WERI-Rb-1 (cell line): ENCODE results near the gene SLC16A1.

Experiments
- DNase-seq: peaks from one replicate; pipeline ENCODE4 v3.0.0-alpha.2; 2020
- H3K27ac ChIP-seq: fragments of 250-450 bp; sonication (Bioruptor Pico); 2 replicates; pipeline ENCODE4 v1.5.1; 2020; ENCODE audit warnings: mild to moderate bottlenecking, moderate library complexity
- H3K27me3 ChIP-seq: fragments of 250-450 bp; sonication (Bioruptor Pico); 2 replicates; pipeline ENCODE4 v1.5.1; 2021; ENCODE audit warnings: mild to moderate bottlenecking, low read depth, moderate library complexity; ENCODE audit not compliant: insufficient read depth, severe bottlenecking
- H3K36me3 ChIP-seq: fragments of 250-450 bp; sonication (Bioruptor Pico); 2 replicates; pipeline ENCODE4 v1.5.1; 2020; ENCODE audit warnings: mild to moderate bottlenecking, moderate library complexity
- H3K4me3 ChIP-seq: 2 replicates; pipeline ENCODE4 v1.5.1; 2011; ENCODE audit warnings: low read depth, mild to moderate bottlenecking, control low read depth, low read length
- H3K9me3 ChIP-seq: fragments of 250-450 bp; sonication (Bioruptor Pico); 2 replicates; pipeline ENCODE4 v1.5.1; 2021; ENCODE audit warnings: mild to moderate bottlenecking, moderate library complexity; ENCODE audit not compliant: severe bottlenecking
- CTCF ChIP-seq: IDR thresholded peaks from 2 replicates; pipeline ENCODE4 v1.5.1; 2011; ENCODE audit warnings: low read depth, mild to moderate bottlenecking, control low read depth, inconsistent platforms, low read length

SLC16A1 gene

GRCh38 chr1:112904071-112904830 is 51.7 kb downstream of the SLC16A1 start:
- no peak for TF ChIP-seq CTCF
- Histone ChIP-seq H3K27ac (no peak overlapping the region), H3K4me3 (no peak overlapping the region), H3K27me3 (no peaks in the 10 kb centered on the region), H3K9me3 (no peaks in the 10 kb centered on the region), H3K36me3 (no peaks in the 10 kb centered on the region; the same call in 1 of the 2 replicates)
- DNase-seq, result no peak

GRCh38 chr1:112902221-112902620 is 53.8 kb downstream of the SLC16A1 start:
- Histone ChIP-seq H3K27ac (no peak overlapping the region), H3K36me3 (no peaks in the 10 kb centered on the region; the same call in 1 of the 2 replicates), H3K9me3 (no peaks in the 10 kb centered on the region), H3K27me3 (no peaks in the 10 kb centered on the region), H3K4me3 (no peak overlapping the region)
- no peak for TF ChIP-seq CTCF
- DNase-seq, result no peak

DNA sequence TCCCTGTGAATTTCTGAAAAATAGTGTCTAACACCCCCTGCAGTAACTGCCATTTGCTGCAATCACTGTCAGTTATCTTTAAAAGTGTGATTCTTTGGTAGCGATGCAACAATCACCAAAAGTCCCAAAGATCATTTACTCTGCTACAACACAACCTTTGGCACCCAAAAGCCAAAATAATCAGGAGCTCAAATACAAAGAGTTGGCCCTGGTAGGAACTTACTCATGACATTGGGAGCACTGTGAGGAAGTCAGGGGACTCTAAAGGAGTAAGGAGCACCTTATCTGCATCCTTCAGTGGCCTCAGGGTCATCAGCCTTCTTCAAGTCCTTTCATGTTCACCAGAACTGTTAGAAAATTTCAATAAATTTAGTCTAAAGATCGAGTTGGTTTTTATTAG is 54.6 kb downstream of the SLC16A1 start:
- H3K9me3 ChIP-seq, result peaks cover 2% of the 10 kb centered on the region
- H3K27me3 ChIP-seq, result no peaks in the 10 kb centered on the region
- no peak overlapping the region for H3K4me3 ChIP-seq
- no peak for DNase-seq
- TF ChIP-seq CTCF, result no peak
- H3K27ac ChIP-seq, result no peak overlapping the region
- no peaks in the 10 kb centered on the region for H3K36me3 ChIP-seq

DNA sequence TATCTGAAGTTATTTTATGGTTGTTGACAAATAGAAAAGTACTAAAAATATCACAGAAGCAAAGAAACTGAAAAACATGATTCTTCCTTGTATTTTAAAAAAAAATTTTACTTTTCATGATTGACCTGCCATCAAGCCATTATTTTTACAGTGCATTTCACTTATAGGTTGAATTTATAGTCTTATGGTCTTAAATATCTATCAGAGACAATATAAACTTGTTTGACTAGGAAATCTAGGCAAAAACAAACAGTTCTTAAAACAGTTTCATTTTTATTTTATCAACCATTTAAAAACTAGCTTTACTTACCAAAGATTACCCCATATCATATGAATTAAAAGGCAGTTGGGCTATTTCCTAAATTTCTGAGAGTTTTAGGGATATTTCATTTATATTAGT is 59.2 kb downstream of the SLC16A1 start:
- no peaks in the 10 kb centered on the region for H3K36me3 ChIP-seq
- no peak overlapping the region for H3K4me3 ChIP-seq
- peak overlapping the region; percentile 36; the same call in 1 of the 2 replicates for H3K27ac ChIP-seq
- H3K9me3 ChIP-seq, result peaks cover 11% of the 10 kb centered on the region
- H3K27me3 ChIP-seq, result no peaks in the 10 kb centered on the region
- TF ChIP-seq CTCF, result no peak
- no peak for DNase-seq

DNA sequence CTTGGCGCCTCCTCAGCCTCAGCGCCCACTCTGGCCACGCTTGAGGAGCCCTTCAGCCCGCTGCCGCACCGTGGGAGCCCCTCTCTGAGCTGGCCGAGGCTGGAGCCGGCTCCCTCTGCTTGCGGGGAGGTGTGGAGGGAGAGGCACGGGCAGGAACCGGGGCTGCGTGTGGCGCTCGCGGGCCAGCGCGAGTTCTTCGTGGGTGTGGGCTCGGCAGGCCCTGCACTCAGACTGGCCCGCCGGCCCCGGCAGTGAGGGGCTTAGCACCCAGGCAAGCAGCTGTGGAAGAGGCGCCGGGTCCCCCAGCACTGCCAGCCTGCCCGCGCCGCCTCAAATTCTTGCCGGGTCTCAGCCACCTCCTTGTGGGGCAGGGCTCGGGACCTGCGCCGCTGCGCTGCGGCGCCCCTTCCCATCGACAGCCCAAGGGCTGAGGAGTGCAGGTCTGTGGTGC is 61.4 kb downstream of the SLC16A1 start:
- no peaks in the 10 kb centered on the region for H3K36me3 ChIP-seq
- DNase-seq, result no peak
- H3K27ac ChIP-seq, result no peak overlapping the region
- H3K27me3 ChIP-seq, result no peaks in the 10 kb centered on the region
- peaks cover 11% of the 10 kb centered on the region for H3K9me3 ChIP-seq
- TF ChIP-seq CTCF, result no peak
- H3K4me3 ChIP-seq, result no peak overlapping the region

- TF ChIP-seq CTCF, result no peak
Measured at GRCh38 chr1:112894010-112894292, 62.0 kb downstream of the SLC16A1 start.

More at GRCh38 chr1:112894010-112894292, 62.0 kb downstream of the SLC16A1 start:
- H3K9me3 ChIP-seq, result peaks cover 11% of the 10 kb centered on the region
- DNase-seq, result no peak
- H3K4me3 ChIP-seq, result no peak overlapping the region
- no peaks in the 10 kb centered on the region for H3K27me3 ChIP-seq
- H3K27ac ChIP-seq, result no peak overlapping the region
- no peaks in the 10 kb centered on the region for H3K36me3 ChIP-seq
